Measurements from ENCODE around the gene ABCA3. TPM values are rescaled to one million over a fixed set of nuclear protein-coding genes. Genes with fewer than 3 reads are reported as not detected.

ABCA3 gene
- total and polyA plus RNA-seq, 2 experiments from 2014 or later, result 3.0 to 4.1 TPM

- H3K4me2 ChIP-seq, result no peak overlapping the region
- no peak overlapping the region for H3K27ac Mint-ChIP-seq
Measured at GRCh38 chr16:2365397-2366294, 25.1 kb upstream of the ABCA3 start.

More at GRCh38 chr16:2365397-2366294, 25.1 kb upstream of the ABCA3 start:
- H3F3A ChIP-seq (replicated peaks; ENCODE audit: low read depth), result no peaks in the 10 kb centered on the region
- H3K9me2 ChIP-seq (ENCODE audit: insufficient read depth), result peaks cover 7% of the 10 kb centered on the region; the same call in 1 of the 2 replicates
- Mint-ChIP-seq H3K9me3 (no peaks in the 10 kb centered on the region), H3K4me1 (no peaks in the 10 kb centered on the region), H3K27me3 (ENCODE audit: insufficient read depth, low read depth, poor library complexity) (no peaks in the 10 kb centered on the region), H3K4me3 (no peak overlapping the region), H3K36me3 (ENCODE audit: low read depth) (no peaks in the 10 kb centered on the region)
- ATAC-seq, result no peak
- H4K20me1 ChIP-seq (replicated peaks; ENCODE audit: insufficient read depth), result no peaks in the 10 kb centered on the region
- no peaks in the 10 kb centered on the region for H3K79me2 ChIP-seq (replicated peaks; ENCODE audit: insufficient read depth)
- H3K4me3 ChIP-seq, result no peak overlapping the region
- no peaks in the 10 kb centered on the region for H3K36me3 ChIP-seq (ENCODE audit: insufficient read depth)
- H2AFZ ChIP-seq, result peak overlapping the region; percentile 21; the same call in 1 of the 2 replicates
- DNase-seq (ENCODE audit: low spot score), result no peak
- H3K27ac ChIP-seq (ENCODE audit: low read depth), result no peak overlapping the region
- no peaks in the 10 kb centered on the region for H3K4me1 ChIP-seq (ENCODE audit: insufficient read depth)
- TF ChIP-seq STAT1 (IDR thresholded peaks at IDR 0.05; ENCODE audit: unreplicated experiment) (no peak), EZH2phosphoT487 (IDR thresholded peaks at IDR 0.05; ENCODE audit: unreplicated experiment) (no peak), NANOG (IDR thresholded peaks at IDR 0.05; ENCODE audit: borderline replicate concordance) (no peak), ETS1 (IDR thresholded peaks at IDR 0.05) (no peak), POLR2AphosphoS5 (IDR thresholded peaks at IDR 0.05; ENCODE audit: low read depth) (no peak), ZNF114 (CRISPR knock-in tag; IDR thresholded peaks at IDR 0.05) (no peak), CREB1 (CRISPR knock-in tag; IDR thresholded peaks at IDR 0.05; ENCODE audit: low read depth) (no peak), JUNB (IDR thresholded peaks at IDR 0.05; ENCODE audit: unreplicated experiment) (no peak), EZH2 (IDR thresholded peaks at IDR 0.05; ENCODE audit: low read depth, unreplicated experiment) (no peak), ZNF331 (CRISPR knock-in tag; IDR thresholded peaks at IDR 0.05; ENCODE audit: low read depth) (no peak)
- TF ChIP-seq, protein P1, sequence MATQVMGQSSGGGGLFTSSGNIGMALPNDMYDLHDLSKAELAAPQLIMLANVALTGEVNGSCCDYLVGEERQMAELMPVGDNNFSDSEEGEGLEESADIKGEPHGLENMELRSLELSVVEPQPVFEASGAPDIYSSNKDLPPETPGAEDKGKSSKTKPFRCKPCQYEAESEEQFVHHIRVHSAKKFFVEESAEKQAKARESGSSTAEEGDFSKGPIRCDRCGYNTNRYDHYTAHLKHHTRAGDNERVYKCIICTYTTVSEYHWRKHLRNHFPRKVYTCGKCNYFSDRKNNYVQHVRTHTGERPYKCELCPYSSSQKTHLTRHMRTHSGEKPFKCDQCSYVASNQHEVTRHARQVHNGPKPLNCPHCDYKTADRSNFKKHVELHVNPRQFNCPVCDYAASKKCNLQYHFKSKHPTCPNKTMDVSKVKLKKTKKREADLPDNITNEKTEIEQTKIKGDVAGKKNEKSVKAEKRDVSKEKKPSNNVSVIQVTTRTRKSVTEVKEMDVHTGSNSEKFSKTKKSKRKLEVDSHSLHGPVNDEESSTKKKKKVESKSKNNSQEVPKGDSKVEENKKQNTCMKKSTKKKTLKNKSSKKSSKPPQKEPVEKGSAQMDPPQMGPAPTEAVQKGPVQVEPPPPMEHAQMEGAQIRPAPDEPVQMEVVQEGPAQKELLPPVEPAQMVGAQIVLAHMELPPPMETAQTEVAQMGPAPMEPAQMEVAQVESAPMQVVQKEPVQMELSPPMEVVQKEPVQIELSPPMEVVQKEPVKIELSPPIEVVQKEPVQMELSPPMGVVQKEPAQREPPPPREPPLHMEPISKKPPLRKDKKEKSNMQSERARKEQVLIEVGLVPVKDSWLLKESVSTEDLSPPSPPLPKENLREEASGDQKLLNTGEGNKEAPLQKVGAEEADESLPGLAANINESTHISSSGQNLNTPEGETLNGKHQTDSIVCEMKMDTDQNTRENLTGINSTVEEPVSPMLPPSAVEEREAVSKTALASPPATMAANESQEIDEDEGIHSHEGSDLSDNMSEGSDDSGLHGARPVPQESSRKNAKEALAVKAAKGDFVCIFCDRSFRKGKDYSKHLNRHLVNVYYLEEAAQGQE (IDR thresholded peaks at IDR 0.05; ENCODE audit: unreplicated experiment), result no peak
- TF ChIP-seq, protein P2, sequence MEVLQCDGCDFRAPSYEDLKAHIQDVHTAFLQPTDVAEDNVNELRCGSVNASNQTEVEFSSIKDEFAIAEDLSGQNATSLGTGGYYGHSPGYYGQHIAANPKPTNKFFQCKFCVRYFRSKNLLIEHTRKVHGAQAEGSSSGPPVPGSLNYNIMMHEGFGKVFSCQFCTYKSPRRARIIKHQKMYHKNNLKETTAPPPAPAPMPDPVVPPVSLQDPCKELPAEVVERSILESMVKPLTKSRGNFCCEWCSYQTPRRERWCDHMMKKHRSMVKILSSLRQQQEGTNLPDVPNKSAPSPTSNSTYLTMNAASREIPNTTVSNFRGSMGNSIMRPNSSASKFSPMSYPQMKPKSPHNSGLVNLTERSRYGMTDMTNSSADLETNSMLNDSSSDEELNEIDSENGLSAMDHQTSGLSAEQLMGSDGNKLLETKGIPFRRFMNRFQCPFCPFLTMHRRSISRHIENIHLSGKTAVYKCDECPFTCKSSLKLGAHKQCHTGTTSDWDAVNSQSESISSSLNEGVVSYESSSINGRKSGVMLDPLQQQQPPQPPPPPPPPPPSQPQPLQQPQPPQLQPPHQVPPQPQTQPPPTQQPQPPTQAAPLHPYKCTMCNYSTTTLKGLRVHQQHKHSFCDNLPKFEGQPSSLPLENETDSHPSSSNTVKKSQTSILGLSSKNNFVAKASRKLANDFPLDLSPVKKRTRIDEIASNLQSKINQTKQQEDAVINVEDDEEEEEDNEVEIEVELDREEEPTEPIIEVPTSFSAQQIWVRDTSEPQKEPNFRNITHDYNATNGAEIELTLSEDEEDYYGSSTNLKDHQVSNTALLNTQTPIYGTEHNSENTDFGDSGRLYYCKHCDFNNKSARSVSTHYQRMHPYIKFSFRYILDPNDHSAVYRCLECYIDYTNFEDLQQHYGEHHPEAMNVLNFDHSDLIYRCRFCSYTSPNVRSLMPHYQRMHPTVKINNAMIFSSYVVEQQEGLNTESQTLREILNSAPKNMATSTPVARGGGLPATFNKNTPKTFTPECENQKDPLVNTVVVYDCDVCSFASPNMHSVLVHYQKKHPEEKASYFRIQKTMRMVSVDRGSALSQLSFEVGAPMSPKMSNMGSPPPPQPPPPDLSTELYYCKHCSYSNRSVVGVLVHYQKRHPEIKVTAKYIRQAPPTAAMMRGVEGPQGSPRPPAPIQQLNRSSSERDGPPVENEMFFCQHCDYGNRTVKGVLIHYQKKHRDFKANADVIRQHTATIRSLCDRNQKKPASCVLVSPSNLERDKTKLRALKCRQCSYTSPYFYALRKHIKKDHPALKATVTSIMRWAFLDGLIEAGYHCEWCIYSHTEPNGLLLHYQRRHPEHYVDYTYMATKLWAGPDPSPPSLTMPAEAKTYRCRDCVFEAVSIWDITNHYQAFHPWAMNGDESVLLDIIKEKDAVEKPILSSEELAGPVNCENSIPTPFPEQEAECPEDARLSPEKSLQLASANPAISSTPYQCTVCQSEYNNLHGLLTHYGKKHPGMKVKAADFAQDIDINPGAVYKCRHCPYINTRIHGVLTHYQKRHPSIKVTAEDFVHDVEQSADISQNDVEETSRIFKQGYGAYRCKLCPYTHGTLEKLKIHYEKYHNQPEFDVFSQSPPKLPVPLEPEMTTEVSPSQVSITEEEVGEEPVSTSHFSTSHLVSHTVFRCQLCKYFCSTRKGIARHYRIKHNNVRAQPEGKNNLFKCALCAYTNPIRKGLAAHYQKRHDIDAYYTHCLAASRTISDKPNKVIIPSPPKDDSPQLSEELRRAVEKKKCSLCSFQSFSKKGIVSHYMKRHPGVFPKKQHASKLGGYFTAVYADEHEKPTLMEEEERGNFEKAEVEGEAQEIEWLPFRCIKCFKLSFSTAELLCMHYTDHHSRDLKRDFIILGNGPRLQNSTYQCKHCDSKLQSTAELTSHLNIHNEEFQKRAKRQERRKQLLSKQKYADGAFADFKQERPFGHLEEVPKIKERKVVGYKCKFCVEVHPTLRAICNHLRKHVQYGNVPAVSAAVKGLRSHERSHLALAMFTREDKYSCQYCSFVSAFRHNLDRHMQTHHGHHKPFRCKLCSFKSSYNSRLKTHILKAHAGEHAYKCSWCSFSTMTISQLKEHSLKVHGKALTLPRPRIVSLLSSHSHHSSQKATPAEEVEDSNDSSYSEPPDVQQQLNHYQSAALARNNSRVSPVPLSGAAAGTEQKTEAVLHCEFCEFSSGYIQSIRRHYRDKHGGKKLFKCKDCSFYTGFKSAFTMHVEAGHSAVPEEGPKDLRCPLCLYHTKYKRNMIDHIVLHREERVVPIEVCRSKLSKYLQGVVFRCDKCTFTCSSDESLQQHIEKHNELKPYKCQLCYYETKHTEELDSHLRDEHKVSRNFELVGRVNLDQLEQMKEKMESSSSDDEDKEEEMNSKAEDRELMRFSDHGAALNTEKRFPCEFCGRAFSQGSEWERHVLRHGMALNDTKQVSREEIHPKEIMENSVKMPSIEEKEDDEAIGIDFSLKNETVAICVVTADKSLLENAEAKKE (CRISPR knock-in tag; IDR thresholded peaks at IDR 0.05), result no peak
- TF ChIP-seq, protein P3, sequence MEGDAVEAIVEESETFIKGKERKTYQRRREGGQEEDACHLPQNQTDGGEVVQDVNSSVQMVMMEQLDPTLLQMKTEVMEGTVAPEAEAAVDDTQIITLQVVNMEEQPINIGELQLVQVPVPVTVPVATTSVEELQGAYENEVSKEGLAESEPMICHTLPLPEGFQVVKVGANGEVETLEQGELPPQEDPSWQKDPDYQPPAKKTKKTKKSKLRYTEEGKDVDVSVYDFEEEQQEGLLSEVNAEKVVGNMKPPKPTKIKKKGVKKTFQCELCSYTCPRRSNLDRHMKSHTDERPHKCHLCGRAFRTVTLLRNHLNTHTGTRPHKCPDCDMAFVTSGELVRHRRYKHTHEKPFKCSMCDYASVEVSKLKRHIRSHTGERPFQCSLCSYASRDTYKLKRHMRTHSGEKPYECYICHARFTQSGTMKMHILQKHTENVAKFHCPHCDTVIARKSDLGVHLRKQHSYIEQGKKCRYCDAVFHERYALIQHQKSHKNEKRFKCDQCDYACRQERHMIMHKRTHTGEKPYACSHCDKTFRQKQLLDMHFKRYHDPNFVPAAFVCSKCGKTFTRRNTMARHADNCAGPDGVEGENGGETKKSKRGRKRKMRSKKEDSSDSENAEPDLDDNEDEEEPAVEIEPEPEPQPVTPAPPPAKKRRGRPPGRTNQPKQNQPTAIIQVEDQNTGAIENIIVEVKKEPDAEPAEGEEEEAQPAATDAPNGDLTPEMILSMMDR (conservative IDR thresholded peaks at IDR 0.05; ENCODE audit: low read depth in 2 of 2), result no peak
- no peaks in the 10 kb centered on the region for H3K27me3 ChIP-seq (ENCODE audit: insufficient read depth)
